Mucosa of stomach (tissue), 1 donor: ENCODE results near the gene NCL.
A peak's percentile ranks its signal among the peaks of the same experiment; 100 is the strongest.

Experiments used
- H3K27me3 ChIP-seq: one replicate; pipeline ENCODE4 v1.7.0; 2013; ENCODE audit warnings: mild to moderate bottlenecking, low read length; ENCODE audit not compliant: control insufficient read depth, insufficient read depth
- H3K36me3 ChIP-seq: one replicate; pipeline ENCODE4 v1.7.0; 2013; ENCODE audit warnings: low read length; ENCODE audit not compliant: control insufficient read depth, insufficient read depth
- H3K4me1 ChIP-seq: one replicate; pipeline ENCODE4 v1.7.0; 2013; ENCODE audit warnings: mild to moderate bottlenecking, low read length; ENCODE audit not compliant: control insufficient read depth, insufficient read depth
- H3K4me3 ChIP-seq: one replicate; pipeline ENCODE4 v1.7.0; 2013; ENCODE audit warnings: low read length
- H3K9ac ChIP-seq: one replicate; pipeline ENCODE4 v1.7.0; 2013; ENCODE audit warnings: mild to moderate bottlenecking, low read length, moderate library complexity
- H3K9me3 ChIP-seq: one replicate; pipeline ENCODE4 v1.7.0; 2013; ENCODE audit warnings: mild to moderate bottlenecking, low read length, moderate library complexity; ENCODE audit not compliant: control insufficient read depth
- donor health status: Pancreatic carcinoma.

The NCL gene

GRCh38 chr2:231423176-231423575 lies 41.1 kb downstream of the NCL start:
- H3K9ac ChIP-seq: no peak overlapping the region
- no peaks in the 10 kb centered on the region for H3K36me3 ChIP-seq
- H3K4me1 ChIP-seq: no peaks in the 10 kb centered on the region
- no peak overlapping the region for H3K4me3 ChIP-seq
- peaks cover 9% of the 10 kb centered on the region for H3K27me3 ChIP-seq
- no peaks in the 10 kb centered on the region for H3K9me3 ChIP-seq

GRCh38 chr2:231422056-231422455 lies 42.2 kb downstream of the NCL start:
- Histone ChIP-seq H3K27me3 (peaks cover 9% of the 10 kb centered on the region), H3K9ac (no peak overlapping the region), H3K4me3 (no peak overlapping the region), H3K9me3 (no peaks in the 10 kb centered on the region), H3K36me3 (no peaks in the 10 kb centered on the region), H3K4me1 (no peaks in the 10 kb centered on the region)

- H3K9ac ChIP-seq: no peak overlapping the region
- no peak overlapping the region for H3K4me3 ChIP-seq
- H3K27me3 ChIP-seq: peaks cover 9% of the 10 kb centered on the region
- no peaks in the 10 kb centered on the region for H3K4me1 ChIP-seq
- H3K9me3 ChIP-seq: no peaks in the 10 kb centered on the region
- no peaks in the 10 kb centered on the region for H3K36me3 ChIP-seq
Measured at GRCh38 chr2:231421051-231421580, 43.2 kb downstream of the NCL start.

GRCh38 chr2:231418820-231419640 lies 45.3 kb downstream of the NCL start:
- Histone ChIP-seq H3K27me3 (peaks cover 4% of the 10 kb centered on the region), H3K4me1 (no peaks in the 10 kb centered on the region), H3K9ac (no peak overlapping the region), H3K36me3 (no peaks in the 10 kb centered on the region), H3K9me3 (no peaks in the 10 kb centered on the region), H3K4me3 (no peak overlapping the region)

- H3K4me3 ChIP-seq: no peak overlapping the region
- H3K4me1 ChIP-seq: peaks cover 5% of the 10 kb centered on the region
- H3K9ac ChIP-seq: no peak overlapping the region
- H3K27me3 ChIP-seq: peaks cover 4% of the 10 kb centered on the region
- H3K9me3 ChIP-seq: peaks cover 3% of the 10 kb centered on the region
- H3K36me3 ChIP-seq: no peaks in the 10 kb centered on the region
Measured at GRCh38 chr2:231415029-231415428, 49.3 kb downstream of the NCL start.

- Histone ChIP-seq H3K9me3 (peaks cover 3% of the 10 kb centered on the region), H3K4me1 (peaks cover 9% of the 10 kb centered on the region), H3K4me3 (no peak overlapping the region), H3K36me3 (no peaks in the 10 kb centered on the region), H3K9ac (no peak overlapping the region), H3K27me3 (peaks cover 2% of the 10 kb centered on the region)
Measured at GRCh38 chr2:231413921-231414476, 50.3 kb downstream of the NCL start.

GRCh38 chr2:231413456-231413855 lies 50.8 kb downstream of the NCL start:
- Histone ChIP-seq H3K4me1 (peaks cover 9% of the 10 kb centered on the region), H3K4me3 (no peak overlapping the region), H3K27me3 (no peaks in the 10 kb centered on the region), H3K9ac (no peak overlapping the region), H3K9me3 (peaks cover 3% of the 10 kb centered on the region), H3K36me3 (no peaks in the 10 kb centered on the region)

- H3K9ac ChIP-seq: peak overlapping the region; percentile 66
- H3K9me3 ChIP-seq: peaks cover 3% of the 10 kb centered on the region
- H3K27me3 ChIP-seq: no peaks in the 10 kb centered on the region
- H3K36me3 ChIP-seq: no peaks in the 10 kb centered on the region
- peaks cover 9% of the 10 kb centered on the region for H3K4me1 ChIP-seq
- no peak overlapping the region for H3K4me3 ChIP-seq
Measured at GRCh38 chr2:231412618-231412963, 51.7 kb downstream of the NCL start.

GRCh38 chr2:231411831-231412617 lies 52.3 kb downstream of the NCL start:
- peak overlapping the region; percentile 42 for H3K4me3 ChIP-seq
- peak overlapping the region; percentile 66 for H3K9ac ChIP-seq
- no peaks in the 10 kb centered on the region for H3K27me3 ChIP-seq
- no peaks in the 10 kb centered on the region for H3K36me3 ChIP-seq
- H3K9me3 ChIP-seq: peaks cover 3% of the 10 kb centered on the region
- H3K4me1 ChIP-seq: peaks cover 9% of the 10 kb centered on the region

GRCh38 chr2:231411237-231411636 lies 53.0 kb downstream of the NCL start:
- H3K4me1 ChIP-seq: peaks cover 9% of the 10 kb centered on the region
- H3K36me3 ChIP-seq: no peaks in the 10 kb centered on the region
- H3K9me3 ChIP-seq: peaks cover 3% of the 10 kb centered on the region
- H3K9ac ChIP-seq: no peak overlapping the region
- H3K27me3 ChIP-seq: no peaks in the 10 kb centered on the region
- no peak overlapping the region for H3K4me3 ChIP-seq

- Histone ChIP-seq H3K9ac (no peak overlapping the region), H3K4me1 (peaks cover 9% of the 10 kb centered on the region), H3K4me3 (no peak overlapping the region), H3K27me3 (no peaks in the 10 kb centered on the region), H3K36me3 (no peaks in the 10 kb centered on the region), H3K9me3 (peaks cover 3% of the 10 kb centered on the region)
Measured at GRCh38 chr2:231410293-231411004, 53.8 kb downstream of the NCL start.
